ENCODE results near the gene OR9A2. TPM values are rescaled to one million over a fixed set of nuclear protein-coding genes. Genes with fewer than 3 reads are reported as not detected.

OR9A2 gene
- total RNA-seq, 1 experiment from 2014 or later = not detected

DNA sequence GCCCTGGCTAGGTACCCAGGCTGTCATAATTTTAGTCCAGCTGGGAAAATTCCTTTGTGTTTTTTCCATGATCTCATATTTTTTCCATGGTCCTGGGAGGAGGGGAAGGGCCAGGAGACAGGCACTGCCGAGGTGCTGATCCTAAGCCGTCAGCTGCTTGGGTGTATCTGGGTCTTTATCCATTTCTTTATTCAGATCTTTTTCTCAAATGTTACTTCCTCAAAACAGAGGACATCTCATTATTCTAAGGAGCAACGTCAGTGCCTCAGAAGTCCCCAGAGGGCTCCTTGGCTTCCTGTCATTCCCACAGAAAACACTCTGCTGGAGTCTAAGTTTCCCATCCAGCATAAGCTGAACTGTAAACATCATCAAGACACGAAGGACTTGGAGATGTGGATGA is 22.4 kb upstream of the OR9A2 start:
- intact Hi-C loops (cut with micrococcal nuclease) = no loop called here
- TF ChIP-seq POLR2A (IDR thresholded peaks at IDR 0.05; ENCODE audit: borderline replicate concordance, extremely low read depth, insufficient read depth, insufficient read length) = no peak
- no peak for TF ChIP-seq RAD21 (IDR thresholded peaks at IDR 0.05; ENCODE audit: low read depth)
- TF ChIP-seq, protein P1, sequence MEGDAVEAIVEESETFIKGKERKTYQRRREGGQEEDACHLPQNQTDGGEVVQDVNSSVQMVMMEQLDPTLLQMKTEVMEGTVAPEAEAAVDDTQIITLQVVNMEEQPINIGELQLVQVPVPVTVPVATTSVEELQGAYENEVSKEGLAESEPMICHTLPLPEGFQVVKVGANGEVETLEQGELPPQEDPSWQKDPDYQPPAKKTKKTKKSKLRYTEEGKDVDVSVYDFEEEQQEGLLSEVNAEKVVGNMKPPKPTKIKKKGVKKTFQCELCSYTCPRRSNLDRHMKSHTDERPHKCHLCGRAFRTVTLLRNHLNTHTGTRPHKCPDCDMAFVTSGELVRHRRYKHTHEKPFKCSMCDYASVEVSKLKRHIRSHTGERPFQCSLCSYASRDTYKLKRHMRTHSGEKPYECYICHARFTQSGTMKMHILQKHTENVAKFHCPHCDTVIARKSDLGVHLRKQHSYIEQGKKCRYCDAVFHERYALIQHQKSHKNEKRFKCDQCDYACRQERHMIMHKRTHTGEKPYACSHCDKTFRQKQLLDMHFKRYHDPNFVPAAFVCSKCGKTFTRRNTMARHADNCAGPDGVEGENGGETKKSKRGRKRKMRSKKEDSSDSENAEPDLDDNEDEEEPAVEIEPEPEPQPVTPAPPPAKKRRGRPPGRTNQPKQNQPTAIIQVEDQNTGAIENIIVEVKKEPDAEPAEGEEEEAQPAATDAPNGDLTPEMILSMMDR (IDR thresholded peaks at IDR 0.05 in 2 of 3, conservative IDR thresholded peaks at IDR 0.05 in 1 of 3; ENCODE audit: borderline replicate concordance in 1 of 3, insufficient read depth in 1 of 3, low read depth in 2 of 3, low read length in 2 of 3) = no peak
- TF ChIP-seq ZBTB33 (IDR thresholded peaks at IDR 0.05; ENCODE audit: extremely low read depth, insufficient replicate concordance, low read length) = no peak
- TF ChIP-seq ZNF274 (IDR thresholded peaks at IDR 0.05; ENCODE audit: low read depth, low read length) = no peak
- TF ChIP-seq SP1 (IDR thresholded peaks at IDR 0.05; ENCODE audit: low read depth) = no peak
- ChIA-PET CTCF (interaction anchor here (1.4 kb wide), 1 partner anchor 166 kb away, joined by 5 read pairs; no protein-coding TSS in a partner anchor), POLR2A (no interaction called here), RAD21 (ENCODE audit: low non-redundant PET in 1 of 2, low total read pairs in 2 of 2, uncharacterized antibody in 2 of 2, unreplicated experiment in 2 of 2) (no interaction called here)
- H3K4me1 ChIP-seq (ENCODE audit: control insufficient read depth in 1 of 2, insufficient read depth in 2 of 2, low read length in 2 of 2) = peaks cover 0 to 9% of the 10 kb centered on the region in 2 experiments; a peak in 1 of 4 replicates
- BruUV-seq (replicated peaks) = no TSS peak
- no peak overlapping the region for H2AFZ ChIP-seq (ENCODE audit: low read depth, low read length, poor library complexity, severe bottlenecking)
- no peaks in the 10 kb centered on the region for H3K36me3 ChIP-seq (ENCODE audit: control insufficient read depth in 1 of 2, insufficient read depth in 2 of 2, low read length in 2 of 2)
- no peaks in the 10 kb centered on the region for H3K9me2 ChIP-seq (ENCODE audit: insufficient read depth)
- peak overlapping the region; percentile 33; the same call in 1 of the 2 replicates for H3K4me2 ChIP-seq (ENCODE audit: low read length)
- no peaks in the 10 kb centered on the region; the same call in 1 of the 2 replicates for H3K27me3 ChIP-seq (ENCODE audit: insufficient read depth, low read length)
- ATAC-seq (no peak), DNase-seq (ENCODE audit: low read depth, low spot score) (no peak)
- H3K27ac ChIP-seq (ENCODE audit: low read depth, low read length) = no peak overlapping the region
- no peak overlapping the region for H3K9ac ChIP-seq (ENCODE audit: low read length)
- no peaks in the 10 kb centered on the region for H3K9me3 ChIP-seq (ENCODE audit: control insufficient read depth in 1 of 2, insufficient read depth in 1 of 2, low read depth in 1 of 2, low read length in 2 of 2)
- H4K20me1 ChIP-seq (ENCODE audit: insufficient read depth) = no peaks in the 10 kb centered on the region
- no peak overlapping the region for H3K4me3 ChIP-seq (replicated peaks in 1 of 2; ENCODE audit: low read depth in 1 of 2, low read length in 2 of 2)
- H3K79me2 ChIP-seq (ENCODE audit: insufficient read depth, low read length) = no peaks in the 10 kb centered on the region
